Amygdala (tissue), 56 donors: ENCODE measurements around the gene CNGA3.
A peak's percentile ranks its signal among the peaks of the same experiment; 100 is the strongest.
"Not testable (repeated sequence)": the region's sequence is repeated elsewhere in the genome, so short reads cannot be mapped to it uniquely, and the experiment has no call there.

Experiments
- DNase-seq, 56 donors: peaks; one replicate each; lab custom pipeline; 2025; lab: John Stamatoyannopoulos, UW

The CNGA3 gene

DNA sequence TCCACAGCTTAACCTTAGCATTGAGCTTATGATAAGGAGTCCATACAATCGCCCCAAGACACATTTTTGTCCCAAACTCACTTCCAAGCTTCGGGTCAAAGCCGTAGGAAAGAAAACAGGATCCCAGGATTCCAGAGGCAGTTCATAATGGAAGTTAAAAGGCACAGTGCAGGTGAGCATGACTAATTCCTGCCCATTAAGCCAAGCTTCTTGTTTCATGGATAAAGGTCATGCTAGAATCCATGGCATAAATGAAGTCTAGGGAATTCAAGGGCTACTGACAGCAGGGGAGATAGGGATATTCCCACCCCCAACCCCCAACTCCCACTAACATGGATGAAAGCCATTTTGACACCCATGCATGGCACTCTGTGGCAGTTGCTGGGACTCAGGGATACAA lies 88.2 kb downstream of the CNGA3 start:
- no peak for DNase-seq

DNA sequence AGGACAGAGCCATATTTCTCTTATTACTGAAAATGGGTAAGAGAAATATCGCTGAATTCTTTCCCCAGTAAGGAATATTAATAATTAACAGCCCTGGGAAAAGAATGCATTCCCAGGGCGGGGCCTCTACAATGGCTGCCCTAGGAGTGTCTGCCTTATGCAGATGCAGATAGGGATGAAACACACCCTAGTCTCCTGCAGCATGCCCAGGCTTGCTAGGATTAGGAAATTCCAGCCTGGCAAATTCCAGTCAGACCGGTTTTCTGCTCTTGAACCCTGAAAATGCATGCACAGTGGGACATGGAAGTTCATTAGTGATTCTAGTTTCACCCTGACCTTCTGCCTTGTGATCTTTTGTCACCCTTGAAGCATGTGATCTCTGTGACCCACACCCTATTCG lies 89.4 kb downstream of the CNGA3 start:
- DNase-seq, result not testable (repeated sequence)

- no peak for DNase-seq
Measured at GRCh38 chr2:98436734-98437133, 90.5 kb downstream of the CNGA3 start.

GRCh38 chr2:98438190-98439133 lies 92.2 kb downstream of the CNGA3 start:
- DNase-seq, result no peak

DNA sequence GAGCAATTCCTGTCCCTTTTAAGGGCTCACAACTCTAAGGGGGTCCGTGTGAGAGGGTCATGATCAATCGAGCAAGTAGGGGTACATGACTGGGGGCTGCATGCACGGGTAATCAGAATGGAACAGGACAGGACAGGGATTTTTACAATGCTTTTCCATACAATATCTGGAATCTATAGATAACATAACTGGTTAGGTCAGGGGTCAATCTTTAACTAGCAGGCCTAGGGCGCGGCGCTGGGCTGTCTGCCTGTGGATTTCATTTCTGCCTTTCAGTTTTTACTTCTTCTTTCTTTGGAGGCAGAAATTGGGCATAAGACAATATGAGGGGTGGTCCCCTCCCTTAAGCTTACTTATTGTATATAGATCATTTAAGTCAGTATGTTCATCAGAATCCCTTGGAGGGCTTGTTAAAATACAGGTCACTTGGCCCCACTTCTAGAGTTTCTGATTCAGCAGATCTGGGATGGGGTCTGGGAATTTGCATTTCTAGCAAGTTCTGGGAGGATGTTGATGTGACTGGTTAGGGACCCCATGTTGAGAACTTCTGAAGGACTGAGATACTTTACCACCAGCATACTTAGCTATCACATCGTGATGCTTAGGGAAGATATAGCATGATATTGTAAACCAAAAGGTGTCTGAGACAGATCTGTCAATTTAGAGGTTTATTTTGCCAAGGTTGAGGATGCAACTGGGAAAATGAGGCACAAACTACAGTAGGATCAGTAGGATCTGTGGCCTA lies 95.6 kb downstream of the CNGA3 start:
- DNase-seq, result no peak

GRCh38 chr2:98442488-98442887 lies 96.2 kb downstream of the CNGA3 start:
- no peak for DNase-seq

GRCh38 chr2:98444436-98445176 lies 98.3 kb downstream of the CNGA3 start, which contains the start of gene INPP4A:
Gene INPP4A (plus strand): TSS chr2:98444858. CDS start chr2:98520049, 75,191 bp downstream.
- peak in 43 of 56 donors; percentile 26 to 89 (median 58) for DNase-seq

- peak in 2 of 56 donors; percentile 30 to 35 for DNase-seq
Measured at GRCh38 chr2:98445177-98445682, 99.0 kb downstream of the CNGA3 start.

GRCh38 chr2:98445683-98446581 lies 99.7 kb downstream of the CNGA3 start:
- no peak for DNase-seq

GRCh38 chr2:98446850-98447249 lies 100.6 kb downstream of the CNGA3 start:
- no peak for DNase-seq
